ENCODE data around the gene STK32C.

GRCh38 chr10:132272231-132272971 lies 35.3 kb downstream of the STK32C start:
- TF ChIP-seq POLR2AphosphoS5 (IDR thresholded peaks at IDR 0.05) (no peak), POLR2A (IDR thresholded peaks at IDR 0.05) (no peak)
- TF ChIP-seq, protein P1, sequence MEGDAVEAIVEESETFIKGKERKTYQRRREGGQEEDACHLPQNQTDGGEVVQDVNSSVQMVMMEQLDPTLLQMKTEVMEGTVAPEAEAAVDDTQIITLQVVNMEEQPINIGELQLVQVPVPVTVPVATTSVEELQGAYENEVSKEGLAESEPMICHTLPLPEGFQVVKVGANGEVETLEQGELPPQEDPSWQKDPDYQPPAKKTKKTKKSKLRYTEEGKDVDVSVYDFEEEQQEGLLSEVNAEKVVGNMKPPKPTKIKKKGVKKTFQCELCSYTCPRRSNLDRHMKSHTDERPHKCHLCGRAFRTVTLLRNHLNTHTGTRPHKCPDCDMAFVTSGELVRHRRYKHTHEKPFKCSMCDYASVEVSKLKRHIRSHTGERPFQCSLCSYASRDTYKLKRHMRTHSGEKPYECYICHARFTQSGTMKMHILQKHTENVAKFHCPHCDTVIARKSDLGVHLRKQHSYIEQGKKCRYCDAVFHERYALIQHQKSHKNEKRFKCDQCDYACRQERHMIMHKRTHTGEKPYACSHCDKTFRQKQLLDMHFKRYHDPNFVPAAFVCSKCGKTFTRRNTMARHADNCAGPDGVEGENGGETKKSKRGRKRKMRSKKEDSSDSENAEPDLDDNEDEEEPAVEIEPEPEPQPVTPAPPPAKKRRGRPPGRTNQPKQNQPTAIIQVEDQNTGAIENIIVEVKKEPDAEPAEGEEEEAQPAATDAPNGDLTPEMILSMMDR (IDR thresholded peaks at IDR 0.05), result no peak

All from breast epithelium (tissue), 3 donors.